Muscle of leg (tissue), 11 donors: ENCODE results near the gene S100A3. TPM values are rescaled to one million over a fixed set of nuclear protein-coding genes. Genes with fewer than 3 reads are reported as not detected.
"Not testable (repeated sequence)": the region's sequence is repeated elsewhere in the genome, so short reads cannot be mapped to it uniquely, and the experiment has no call there.

ENCODE experiments used
- DNase-seq: peaks from one replicate; pipeline ENCODE4 v3.0.0; 2013
- H3K27ac ChIP-seq: one replicate; pipeline ENCODE4 v1.5.1; 2013; ENCODE audit warnings: mild to moderate bottlenecking, low read length, control low read depth
- H3K27me3 ChIP-seq: one replicate; pipeline ENCODE4 v1.6.1; 2013; ENCODE audit warnings: low read length; ENCODE audit not compliant: control insufficient read depth, insufficient read depth
- H3K36me3 ChIP-seq: one replicate; pipeline ENCODE4 v1.6.1; 2013; ENCODE audit warnings: low read length; ENCODE audit not compliant: control insufficient read depth, insufficient read depth
- H3K4me1 ChIP-seq: one replicate; pipeline ENCODE4 v1.6.1; 2013; ENCODE audit warnings: low read length; ENCODE audit not compliant: control insufficient read depth, insufficient read depth
- H3K4me3 ChIP-seq: one replicate; pipeline ENCODE4 v1.5.1; 2013; ENCODE audit warnings: low read length, control low read depth
- H3K9me3 ChIP-seq: replicated peaks from 2 replicates; pipeline ENCODE4 v1.6.1; 2013; ENCODE audit warnings: low read depth, low read length; ENCODE audit not compliant: control insufficient read depth
- WGBS: methylation state at CpG from one replicate; pipeline ENCODE4 v1.1.5; 2013; ENCODE audit warnings: missing lambda C conversion rate; ENCODE audit not compliant: insufficient coverage; 5-methylcytosine and 5-hydroxymethylcytosine counted together
- polyA plus RNA-seq, 8 donors: library from polyadenylated mRNA; unstranded; fragments of 120-200 nt; gene quantifications; one replicate each; pipeline versions ENCODE4 v1.2.1 to v1.2.3, GENCODE V29; 2013; ENCODE audit warnings: inconsistent platforms in 1 of 8, low replicate concordance in 1 of 8; ENCODE audit not compliant: insufficient read length in 8 of 8, insufficient read depth in 1 of 8
- total RNA-seq: library from RNA; stranded (reverse); fragments of 120-200 nt; gene quantifications from one replicate; pipeline ENCODE4 v1.2.4, GENCODE V29; 2013

The S100A3 gene
- total and polyA plus RNA-seq, 9 donors, result 0.30 to 1.4 (median 0.66) TPM

- peaks cover 11% of the 10 kb centered on the region for H3K4me1 ChIP-seq
- DNase-seq, result no peak
Observed at GRCh38 chr1:153526132-153526543, 22.9 kb downstream of the S100A3 start.

GRCh38 chr1:153525088-153525728 is 23.9 kb downstream of the S100A3 start:
- peak; percentile 79 for DNase-seq
- no peaks in the 10 kb centered on the region for H3K9me3 ChIP-seq
- no peak overlapping the region for H3K27ac ChIP-seq
- H3K27me3 ChIP-seq, result no peaks in the 10 kb centered on the region
- WGBS, result no CpG with 5 or more reads among the region's 3 CpGs
- H3K4me1 ChIP-seq, result peaks cover 11% of the 10 kb centered on the region
- no peaks in the 10 kb centered on the region for H3K36me3 ChIP-seq
- no peak overlapping the region for H3K4me3 ChIP-seq

More at GRCh38 chr1:153526132-153526543, 22.9 kb downstream of the S100A3 start:
- no peaks in the 10 kb centered on the region for H3K36me3 ChIP-seq
- H3K4me3 ChIP-seq, result no peak overlapping the region
- H3K27ac ChIP-seq, result no peak overlapping the region
- H3K9me3 ChIP-seq, result no peaks in the 10 kb centered on the region
- H3K27me3 ChIP-seq, result no peaks in the 10 kb centered on the region
- WGBS, result 92% methylated on average over 3 of the region's 8 CpGs

GRCh38 chr1:153522353-153523048 is 26.6 kb downstream of the S100A3 start:
- not testable (repeated sequence) for H3K4me3 ChIP-seq, H3K36me3 ChIP-seq, H3K27ac ChIP-seq, DNase-seq, H3K27me3 ChIP-seq, H3K9me3 ChIP-seq
- 64% methylated on average over 6 of the region's 14 CpGs for WGBS
- peaks cover 11% of the 10 kb centered on the region for H3K4me1 ChIP-seq

GRCh38 chr1:153521808-153522207 is 27.2 kb downstream of the S100A3 start:
- H3K27ac ChIP-seq, H3K9me3 ChIP-seq, H3K27me3 ChIP-seq, H3K36me3 ChIP-seq, H3K4me3 ChIP-seq, DNase-seq: not testable (repeated sequence)
- WGBS, result 96% methylated on average over 35 of the region's 37 CpGs
- H3K4me1 ChIP-seq, result peaks cover 11% of the 10 kb centered on the region

- 50% methylated on average over 1 of the region's 4 CpGs for WGBS
- Histone ChIP-seq H3K27ac (no peak overlapping the region), H3K4me3 (no peak overlapping the region), H3K27me3 (no peaks in the 10 kb centered on the region), H3K9me3 (no peaks in the 10 kb centered on the region), H3K4me1 (peaks cover 7% of the 10 kb centered on the region), H3K36me3 (no peaks in the 10 kb centered on the region)
- DNase-seq, result no peak
Observed at GRCh38 chr1:153520818-153521476, 28.1 kb downstream of the S100A3 start.

GRCh38 chr1:153520137-153520691 is 28.8 kb downstream of the S100A3 start:
- 100% methylated on average over 1 of the region's 5 CpGs for WGBS
- not testable (repeated sequence) for H3K27ac ChIP-seq, H3K27me3 ChIP-seq, H3K4me1 ChIP-seq, DNase-seq, H3K4me3 ChIP-seq, H3K9me3 ChIP-seq, H3K36me3 ChIP-seq

GRCh38 chr1:153519242-153519641 is 29.8 kb downstream of the S100A3 start:
- no peaks in the 10 kb centered on the region for H3K36me3 ChIP-seq
- 94% methylated on average over 2 of the region's 3 CpGs for WGBS
- H3K27me3 ChIP-seq, result no peaks in the 10 kb centered on the region
- no peak overlapping the region for H3K27ac ChIP-seq
- H3K9me3 ChIP-seq, result no peaks in the 10 kb centered on the region
- H3K4me1 ChIP-seq, result no peaks in the 10 kb centered on the region
- H3K4me3 ChIP-seq, result no peak overlapping the region
- DNase-seq, result no peak

GRCh38 chr1:153515504-153516394 is 33.3 kb downstream of the S100A3 start:
- H3K4me3 ChIP-seq, result no peak overlapping the region
- H3K27ac ChIP-seq, result no peak overlapping the region
- WGBS, result 29% methylated on average over 4 of the region's 8 CpGs
- H3K4me1 ChIP-seq, result peaks cover 2% of the 10 kb centered on the region
- no peak for DNase-seq
- H3K9me3 ChIP-seq, result no peaks in the 10 kb centered on the region
- H3K36me3 ChIP-seq, result no peaks in the 10 kb centered on the region
- H3K27me3 ChIP-seq, result no peaks in the 10 kb centered on the region

GRCh38 chr1:153513666-153514065 is 35.4 kb downstream of the S100A3 start:
- Histone ChIP-seq H3K27ac (no peak overlapping the region), H3K27me3 (no peaks in the 10 kb centered on the region), H3K4me1 (peaks cover 2% of the 10 kb centered on the region), H3K9me3 (no peaks in the 10 kb centered on the region), H3K4me3 (no peak overlapping the region), H3K36me3 (no peaks in the 10 kb centered on the region)
- WGBS, result 96% methylated on average over 7 of the region's 7 CpGs
- no peak for DNase-seq
